NK-92 (cell line): ENCODE measurements around the gene TAMALIN.

Experiments
- DNase-seq: peaks from one replicate; lab custom pipeline; 2025; ENCODE audit not compliant: unreplicated experiment; lab: John Stamatoyannopoulos, UW

TAMALIN gene

GRCh38 chr12:52035926-52036325 lies 29.2 kb downstream of the TAMALIN start:
- DNase-seq: no peak

DNA sequence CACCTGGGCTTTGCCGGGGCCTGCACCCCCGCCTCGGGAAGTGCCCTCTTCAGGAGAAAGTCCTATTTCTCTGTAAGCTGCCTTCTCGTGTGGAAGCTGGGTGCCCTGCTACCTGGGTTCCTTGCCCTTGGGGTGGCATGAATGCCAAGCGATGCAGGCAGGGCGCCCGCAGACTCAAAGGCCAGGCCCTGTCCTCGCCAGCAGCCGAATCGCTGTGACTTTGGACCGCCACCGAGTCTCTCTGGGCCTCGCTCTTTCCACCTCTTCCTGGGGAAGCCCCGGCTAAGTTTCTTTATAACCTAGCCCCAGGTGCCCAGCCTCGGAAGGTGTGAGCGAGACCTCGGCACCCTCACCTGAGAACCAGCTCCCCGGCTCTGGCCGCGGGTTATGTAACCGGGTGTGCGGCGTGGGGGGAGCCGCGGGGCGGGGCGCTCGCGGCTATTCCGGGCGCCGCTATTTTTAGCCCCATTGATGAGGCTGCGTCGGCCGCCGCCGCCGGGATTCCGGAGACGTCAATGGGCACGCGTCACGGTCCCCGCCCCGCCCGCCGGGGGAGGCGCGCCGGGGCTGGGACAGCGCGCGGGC lies 29.9 kb downstream of the TAMALIN start:
- DNase-seq: peak; percentile 20

- DNase-seq: no peak
Observed at GRCh38 chr12:52037248-52037861, 30.6 kb downstream of the TAMALIN start.

- no peak for DNase-seq
Observed at GRCh38 chr12:52038447-52038846, 31.7 kb downstream of the TAMALIN start.

DNA sequence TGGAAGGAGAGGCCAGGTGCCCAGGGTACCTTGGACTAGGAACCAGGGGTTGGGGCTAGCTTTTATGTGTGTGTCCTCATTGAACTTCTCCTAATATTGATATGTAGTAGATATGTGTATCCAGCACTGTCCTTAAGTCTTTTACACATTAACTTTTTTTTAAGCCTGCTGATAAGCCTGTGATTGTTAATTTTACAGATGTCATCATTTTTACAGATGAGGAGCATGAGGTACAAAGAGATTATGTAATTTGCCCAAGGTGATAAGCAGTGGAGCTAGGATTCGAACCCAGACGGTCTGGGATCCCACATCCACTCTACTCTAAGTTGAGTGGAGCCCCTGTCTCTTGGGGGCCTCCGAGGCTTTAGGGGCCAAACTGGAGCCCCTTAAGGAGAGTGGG lies 34.3 kb downstream of the TAMALIN start:
- DNase-seq: no peak

DNA sequence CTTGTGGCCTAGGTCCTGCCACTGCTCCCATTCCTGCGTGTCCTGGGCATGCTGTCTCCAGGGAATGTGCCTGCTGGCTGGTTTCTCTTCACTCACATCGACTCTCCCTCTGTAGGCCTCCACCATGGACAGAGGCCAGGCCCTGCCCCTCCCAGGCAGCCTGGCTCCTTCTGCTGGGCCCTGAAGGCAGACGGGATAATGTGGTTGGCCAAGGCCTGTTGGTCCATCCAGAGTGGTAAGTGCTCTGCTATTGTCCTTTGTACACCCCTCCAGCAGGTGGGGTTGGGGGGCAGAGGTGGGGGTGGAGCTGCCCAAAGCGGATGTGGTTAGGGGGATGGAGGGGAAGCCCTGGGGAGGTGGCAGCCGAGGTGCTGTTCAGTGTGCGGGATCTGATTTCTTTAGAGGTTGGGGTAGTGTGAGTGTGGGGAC lies 35.0 kb downstream of the TAMALIN start:
- no peak for DNase-seq

DNA sequence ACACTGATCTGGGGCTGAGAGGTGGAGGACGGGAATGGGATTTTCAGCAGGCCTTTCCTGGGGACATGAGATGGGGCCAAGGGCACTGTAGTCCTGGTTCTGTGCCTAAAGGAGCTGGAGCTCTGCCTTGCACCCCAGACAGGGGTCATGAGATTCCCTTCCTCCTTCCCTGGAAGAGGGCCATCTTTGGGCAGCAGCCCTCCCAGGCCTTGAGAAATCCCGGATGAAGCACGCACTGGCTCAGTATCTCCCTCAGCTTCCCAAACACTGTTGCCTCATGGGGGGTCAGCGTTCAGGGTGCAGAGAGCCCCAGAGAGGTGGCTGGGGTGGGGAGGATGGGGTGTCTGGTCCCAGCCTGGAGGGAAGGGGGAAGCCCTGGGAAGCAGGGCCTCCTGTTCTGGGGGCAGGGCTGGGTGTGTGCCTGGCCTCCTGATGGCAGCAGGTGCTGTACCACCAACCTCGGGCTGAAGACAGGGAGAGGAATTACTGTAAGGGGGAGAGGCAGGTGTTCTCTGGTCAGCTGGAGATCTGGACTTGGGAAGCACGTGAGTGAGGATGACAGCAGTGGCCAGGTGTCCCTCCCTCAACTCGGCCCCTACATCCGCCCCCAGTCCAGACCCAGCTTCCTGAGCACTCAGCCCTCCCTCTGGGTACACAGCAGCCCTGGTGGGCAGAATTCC lies 36.1 kb downstream of the TAMALIN start:
- no peak for DNase-seq

DNA sequence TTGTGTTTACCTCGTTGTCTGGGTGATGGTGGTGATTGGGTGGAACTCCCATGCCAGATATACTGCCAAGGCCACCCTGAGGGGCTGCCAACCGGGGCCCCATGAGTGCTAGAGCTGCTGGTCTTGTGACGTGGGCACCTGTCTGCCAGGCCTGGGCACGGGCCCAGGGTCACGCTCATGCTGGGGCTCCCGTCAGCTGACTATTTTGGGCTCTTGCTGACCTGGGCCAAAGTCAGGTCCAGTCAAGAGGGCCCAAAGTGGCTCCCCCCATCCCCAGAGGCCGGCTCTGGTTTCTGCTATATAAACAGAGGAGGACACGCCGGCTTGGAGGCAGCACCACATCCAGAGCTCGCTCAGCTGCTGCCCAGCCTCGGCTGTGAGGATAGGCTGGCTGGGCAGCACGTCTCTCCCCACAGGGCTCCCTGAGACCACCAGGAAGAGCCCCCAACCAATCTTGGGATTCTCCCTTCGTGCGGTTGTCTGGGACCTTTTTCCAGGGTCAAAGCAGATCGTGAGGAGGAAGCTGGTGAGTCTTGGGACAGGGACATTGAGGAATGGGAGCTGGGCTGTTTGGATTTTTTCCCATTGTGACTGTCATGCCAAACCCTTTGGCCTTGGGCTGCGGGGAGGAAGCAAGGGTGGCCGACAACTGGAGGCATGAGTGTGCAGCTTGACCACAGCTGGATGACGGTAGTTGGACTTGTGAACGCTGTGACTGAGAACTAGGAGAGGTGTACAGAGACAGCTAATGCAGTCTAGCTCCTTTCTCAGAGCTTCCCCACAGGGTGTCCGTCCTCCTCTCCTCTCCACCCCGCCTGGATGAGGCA lies 36.9 kb downstream of the TAMALIN start:
- DNase-seq: no peak

DNA sequence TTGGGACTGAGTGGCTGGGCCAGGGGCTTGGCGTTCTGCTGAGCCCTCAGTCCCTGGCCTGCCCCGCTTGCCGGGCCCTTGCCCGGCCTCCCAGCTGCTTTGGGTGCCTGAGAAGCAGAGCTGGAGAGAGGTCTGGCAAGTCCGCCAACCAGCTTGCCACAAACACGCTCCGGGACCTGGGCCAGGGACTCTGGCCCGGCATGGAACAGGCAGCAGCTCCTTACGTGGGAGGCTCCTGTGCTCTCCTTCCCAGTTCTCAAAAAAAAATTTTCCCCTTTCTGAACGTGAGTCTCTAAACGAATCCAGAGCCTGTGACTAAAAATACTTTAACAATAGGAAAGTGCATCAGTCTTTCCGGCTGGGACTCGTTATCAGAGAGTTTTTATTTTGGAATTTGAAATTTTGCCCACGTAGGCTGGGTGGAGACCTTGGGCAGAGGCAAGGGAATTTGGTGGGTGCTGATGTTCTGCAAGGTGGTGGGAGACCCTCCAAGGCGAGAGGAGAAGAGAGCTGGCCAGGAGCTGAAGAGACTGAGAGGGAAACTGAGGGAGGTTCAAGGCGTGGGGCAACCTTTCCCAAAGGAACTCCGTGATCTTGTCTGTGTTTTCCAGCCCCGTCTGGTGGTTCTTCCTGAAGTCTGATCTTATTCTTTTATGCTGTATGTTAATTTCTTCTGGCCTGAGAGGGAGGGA lies 37.7 kb downstream of the TAMALIN start:
- no peak for DNase-seq

- no peak for DNase-seq
Observed at GRCh38 chr12:52045794-52046199, 39.1 kb downstream of the TAMALIN start.

- no peak for DNase-seq
Observed at GRCh38 chr12:52046859-52047258, 40.1 kb downstream of the TAMALIN start.

- no peak for DNase-seq
Observed at GRCh38 chr12:52049286-52049685, 42.5 kb downstream of the TAMALIN start.

DNA sequence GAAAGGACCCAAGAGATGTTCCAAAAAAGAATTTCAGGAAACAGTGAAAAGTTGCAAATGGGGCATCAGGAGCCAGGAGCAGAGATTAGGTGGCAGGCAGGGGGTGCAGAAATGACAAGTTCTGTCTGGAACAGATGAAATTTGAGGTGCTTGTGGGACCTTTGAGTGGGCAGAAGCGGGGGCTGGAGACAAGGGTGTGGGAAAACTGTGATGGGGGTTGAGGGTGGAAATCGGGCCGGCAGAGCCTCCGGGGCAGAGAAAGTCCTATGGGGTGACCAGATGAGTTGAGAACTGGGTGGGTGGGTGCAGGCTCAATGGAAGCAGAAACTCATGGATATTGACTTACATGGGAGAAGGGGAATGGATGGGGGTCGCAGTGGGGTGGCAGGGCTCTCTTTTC lies 42.9 kb downstream of the TAMALIN start:
- DNase-seq: no peak

DNA sequence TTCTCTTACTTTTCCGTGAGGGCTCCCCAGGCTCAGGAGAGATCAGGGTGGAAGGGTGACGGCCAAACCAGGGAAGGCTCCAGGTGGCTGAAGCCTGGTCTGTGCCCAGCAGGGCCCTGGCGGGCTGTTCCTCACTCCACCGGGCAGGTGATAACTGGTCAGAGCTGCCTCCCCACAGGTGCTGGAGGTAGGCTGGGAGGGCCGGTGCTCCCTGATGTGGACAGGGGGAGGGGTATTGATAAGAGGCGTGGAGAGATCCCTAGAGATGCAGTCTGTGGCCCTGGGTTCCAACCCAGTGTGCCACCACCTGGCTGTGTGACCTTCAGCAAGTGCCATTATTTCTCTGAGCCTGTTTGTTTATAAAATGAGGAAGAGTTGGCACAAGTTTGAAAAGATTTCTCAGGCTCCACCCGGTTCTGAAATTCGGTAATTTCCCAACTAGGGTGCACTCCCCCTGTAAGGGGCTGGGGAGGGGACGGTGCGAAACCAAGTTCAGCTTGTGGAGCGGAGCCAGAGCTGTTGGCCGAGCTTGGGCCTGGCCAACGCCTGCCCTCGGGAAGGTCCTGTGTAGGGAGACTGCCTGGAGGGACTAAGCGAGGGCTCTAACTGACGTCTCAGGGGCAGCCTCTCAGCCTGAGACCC lies 43.5 kb downstream of the TAMALIN start:
- no peak for DNase-seq

DNA sequence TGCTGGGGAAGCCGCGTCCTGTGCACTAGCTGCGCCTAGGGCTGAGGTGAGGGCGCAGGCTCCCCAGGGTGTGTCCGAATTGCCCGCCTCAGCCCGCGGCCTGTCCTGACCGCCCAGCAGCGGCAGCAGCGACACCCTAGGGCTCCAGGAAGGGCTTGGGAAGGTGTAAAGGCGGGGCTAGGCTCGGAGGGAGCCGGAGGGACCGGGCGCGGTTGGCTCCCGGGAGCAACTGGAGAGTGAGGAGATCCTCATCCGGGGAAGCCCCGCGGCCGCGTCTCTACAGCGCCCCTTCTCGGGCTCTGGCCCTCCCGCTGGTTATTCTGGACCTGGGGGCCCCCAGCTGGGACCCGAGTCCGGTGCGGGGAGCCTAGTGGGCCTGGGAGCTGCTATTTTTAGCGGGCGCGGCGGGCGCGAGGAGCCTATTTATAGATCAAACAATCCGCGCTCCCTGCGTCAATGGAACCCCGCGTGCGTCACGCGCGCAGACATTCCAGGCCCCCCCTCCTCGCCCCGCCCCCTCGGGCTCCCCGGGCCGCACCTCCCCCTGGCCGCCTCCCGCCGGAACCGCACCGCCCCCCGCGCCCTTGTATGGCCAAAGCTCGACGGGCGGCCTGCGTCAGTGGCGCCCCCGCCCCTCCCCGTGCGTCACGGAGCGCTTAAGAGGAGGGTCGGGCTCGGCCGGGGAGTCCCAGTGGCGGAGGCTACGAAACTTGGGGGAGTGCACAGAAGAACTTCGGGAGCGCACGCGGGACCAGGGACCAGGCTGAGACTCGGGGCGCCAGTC lies 44.2 kb downstream of the TAMALIN start, which contains the start of gene NR4A1:
NR4A1 (plus strand) TSS at position 685 of the 784 bp plus-strand sequence. CDS start 2,887 bp downstream, outside the sequence.
- DNase-seq: peak; percentile 90

GRCh38 chr12:52052468-52053186 lies 45.9 kb downstream of the TAMALIN start:
- DNase-seq: no peak

GRCh38 chr12:52053536-52054209 lies 46.9 kb downstream of the TAMALIN start:
- DNase-seq: no peak

DNA sequence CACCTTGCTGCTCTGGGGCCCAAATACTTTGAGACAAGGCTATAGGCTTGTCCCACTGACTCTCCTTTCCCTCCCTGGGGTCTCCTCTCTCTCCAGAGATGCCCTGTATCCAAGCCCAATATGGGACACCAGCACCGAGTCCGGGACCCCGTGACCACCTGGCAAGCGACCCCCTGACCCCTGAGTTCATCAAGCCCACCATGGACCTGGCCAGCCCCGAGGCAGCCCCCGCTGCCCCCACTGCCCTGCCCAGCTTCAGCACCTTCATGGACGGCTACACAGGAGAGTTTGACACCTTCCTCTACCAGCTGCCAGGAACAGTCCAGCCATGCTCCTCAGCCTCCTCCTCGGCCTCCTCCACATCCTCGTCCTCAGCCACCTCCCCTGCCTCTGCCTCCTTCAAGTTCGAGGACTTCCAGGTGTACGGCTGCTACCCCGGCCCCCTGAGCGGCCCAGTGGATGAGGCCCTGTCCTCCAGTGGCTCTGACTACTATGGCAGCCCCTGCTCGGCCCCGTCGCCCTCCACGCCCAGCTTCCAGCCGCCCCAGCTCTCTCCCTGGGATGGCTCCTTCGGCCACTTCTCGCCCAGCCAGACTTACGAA lies 47.6 kb downstream of the TAMALIN start:
- DNase-seq: no peak
